ENCODE data around the gene SLC39A8. TPM values are rescaled to one million over a fixed set of nuclear protein-coding genes. Genes with fewer than 3 reads are reported as not detected.
A peak's percentile ranks its signal among the peaks of the same experiment; 100 is the strongest.

The SLC39A8 gene
- total and polyA plus RNA-seq, 9 of the 15 experiments (the other 6 are each of a cell fraction or from before 2014, with no cell fraction given): 8.2 to 30.3 (median 25.0) TPM

GRCh38 chr4:102344954-102345794 is at the start of gene SLC39A8 (continued):
- TF ChIP-seq, protein P1, sequence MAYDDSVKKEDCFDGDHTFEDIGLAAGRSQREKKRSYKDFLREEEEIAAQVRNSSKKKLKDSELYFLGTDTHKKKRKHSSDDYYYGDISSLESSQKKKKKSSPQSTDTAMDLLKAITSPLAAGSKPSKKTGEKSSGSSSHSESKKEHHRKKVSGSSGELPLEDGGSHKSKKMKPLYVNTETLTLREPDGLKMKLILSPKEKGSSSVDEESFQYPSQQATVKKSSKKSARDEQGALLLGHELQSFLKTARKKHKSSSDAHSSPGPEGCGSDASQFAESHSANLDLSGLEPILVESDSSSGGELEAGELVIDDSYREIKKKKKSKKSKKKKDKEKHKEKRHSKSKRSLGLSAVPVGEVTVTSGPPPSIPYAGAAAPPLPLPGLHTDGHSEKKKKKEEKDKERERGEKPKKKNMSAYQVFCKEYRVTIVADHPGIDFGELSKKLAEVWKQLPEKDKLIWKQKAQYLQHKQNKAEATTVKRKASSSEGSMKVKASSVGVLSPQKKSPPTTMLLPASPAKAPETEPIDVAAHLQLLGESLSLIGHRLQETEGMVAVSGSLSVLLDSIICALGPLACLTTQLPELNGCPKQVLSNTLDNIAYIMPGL (CRISPR knock-in tag; IDR thresholded peaks at IDR 0.05): peak; percentile 46; the same call in 1 of the 2 replicates
- TF ChIP-seq ARID3A (IDR thresholded peaks at IDR 0.05; ENCODE audit: borderline replicate concordance, low read depth, low read length): 0 out of 2 replicates have a peak, but pooled peaks have one; percentile 17
- TF ChIP-seq ELF2 (CRISPR knock-in tag; IDR thresholded peaks at IDR 0.05): no peak
- peak; percentile 80 for TF ChIP-seq EP400 (IDR thresholded peaks at IDR 0.05)
- no peak for TF ChIP-seq NR4A1 (CRISPR knock-in tag; IDR thresholded peaks at IDR 0.05)
- no peak for TF ChIP-seq NR4A1 (tag; IDR thresholded peaks at IDR 0.05)
- peak in 1 of 2 experiments; percentile 92; a peak in 2 of 4 replicates for TF ChIP-seq HDAC1 (IDR thresholded peaks at IDR 0.05)
- TF ChIP-seq MXI1 (IDR thresholded peaks at IDR 0.05; ENCODE audit: low read depth, low read length): peak; percentile 93
- no peak for TF ChIP-seq HDAC6 (IDR thresholded peaks at IDR 0.05; ENCODE audit: low read depth, low read length)
- no peak for TF ChIP-seq HNRNPH1 (optimal IDR thresholded peaks at IDR 0.05; ENCODE audit: low read depth, low read length)
- no peak for TF ChIP-seq DACH1 (IDR thresholded peaks at IDR 0.05; ENCODE audit: partially characterized antibody)
- TF ChIP-seq RBFOX2 (IDR thresholded peaks at IDR 0.05; ENCODE audit: low read depth, low read length): peak; percentile 29
- TF ChIP-seq VEZF1 (CRISPR knock-in tag; IDR thresholded peaks at IDR 0.05): peak; percentile 50; the same call in 1 of the 2 replicates
- TF ChIP-seq SRSF9 (IDR thresholded peaks at IDR 0.05; ENCODE audit: borderline replicate concordance, low read depth, low read length): no peak
- TF ChIP-seq DPF2 (IDR thresholded peaks at IDR 0.05): peak; percentile 76
- peak; percentile 71 to 81; a peak in 2 of 4 replicates for TF ChIP-seq SIN3A (IDR thresholded peaks at IDR 0.05; ENCODE audit: borderline replicate concordance in 2 of 2, control insufficient read depth in 1 of 2, low read depth in 2 of 2, low read length in 2 of 2)
- peak; percentile 100 for TF ChIP-seq CC2D1A (IDR thresholded peaks at IDR 0.05)
- TF ChIP-seq PML (IDR thresholded peaks at IDR 0.05; ENCODE audit: low read length): peak; percentile 79; the same call in 1 of the 2 replicates
- TF ChIP-seq GTF2F1 (IDR thresholded peaks at IDR 0.05; ENCODE audit: low read depth, low read length): 0 out of 2 replicates have a peak, but pooled peaks have one; percentile 45
- TF ChIP-seq PPARD (CRISPR knock-in tag; IDR thresholded peaks at IDR 0.05): no peak
- TF ChIP-seq ZNF24 (IDR thresholded peaks at IDR 0.05): peak; percentile 42; the same call in 1 of the 2 replicates
